ENCODE results near the gene B3GALNT1.

DNA sequence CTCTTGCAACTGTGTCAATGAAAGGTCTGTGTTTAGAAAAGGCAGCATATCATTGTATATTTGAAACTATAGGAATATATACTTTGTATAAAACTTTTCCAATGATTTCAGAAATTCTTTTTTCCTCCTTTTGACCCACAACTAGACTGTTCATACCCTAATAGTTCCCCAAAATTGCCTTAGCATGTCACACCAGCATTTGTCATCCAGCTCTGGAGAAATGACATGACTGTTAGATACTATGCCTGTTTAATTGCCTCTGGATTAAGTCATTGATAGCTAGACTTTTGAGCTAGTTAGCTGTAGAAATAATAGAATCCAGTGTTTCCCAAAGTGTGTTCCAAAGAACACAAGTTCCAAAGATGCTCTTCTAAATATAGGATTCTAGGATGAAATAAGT, 32.4 kb downstream of the B3GALNT1 start:
- TF ChIP-seq EZH2 (IDR thresholded peaks at IDR 0.05) (no peak), FOXP2 (optimal IDR thresholded peaks at IDR 0.05; ENCODE audit: control extremely low read depth, extremely low read length, insufficient read depth) (no peak), POLR2AphosphoS5 (IDR thresholded peaks at IDR 0.05; ENCODE audit: borderline replicate concordance, low read depth, low read length) (no peak)

Data from SK-N-MC (cell line).